ENCODE data around the gene SCN10A.

Gene SCN10A

GRCh38 chr3:38720465-38720864 is 95.6 kb downstream of the SCN10A start:
- DNase-seq (ENCODE audit: low read depth): no peak

- no peak for DNase-seq (ENCODE audit: low read depth)
Measured at GRCh38 chr3:38717355-38718240, 98.4 kb downstream of the SCN10A start.

- DNase-seq (ENCODE audit: low read depth): no peak
Measured at GRCh38 chr3:38713121-38713520, 102.9 kb downstream of the SCN10A start.

GRCh38 chr3:38711321-38711720 is 104.7 kb downstream of the SCN10A start:
- no peak for DNase-seq (ENCODE audit: low read depth)

- DNase-seq (ENCODE audit: low read depth): no peak
Measured at GRCh38 chr3:38707730-38708129, 108.3 kb downstream of the SCN10A start.

GRCh38 chr3:38706961-38707360 is 109.1 kb downstream of the SCN10A start:
- DNase-seq (ENCODE audit: low read depth): no peak

DNA sequence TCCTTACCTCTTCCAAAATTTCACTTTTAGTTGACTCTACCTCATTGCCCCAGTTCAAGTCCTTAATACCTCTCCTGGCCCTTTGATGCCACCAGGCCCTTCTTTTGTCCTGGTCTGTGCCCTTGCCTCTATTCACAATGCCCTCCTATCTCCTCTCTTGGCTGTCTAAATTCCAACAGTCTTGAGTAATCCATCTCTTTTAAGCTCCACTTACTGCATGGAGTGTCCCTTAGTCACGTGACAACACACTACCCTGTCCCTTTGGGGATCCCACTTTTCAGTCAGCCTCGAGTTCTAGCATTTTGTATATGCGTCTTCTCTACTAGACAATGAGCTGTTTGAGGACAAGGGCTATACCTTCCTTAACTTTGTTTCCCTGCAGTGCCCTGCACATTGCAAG is 113.8 kb downstream of the SCN10A start:
- DNase-seq (ENCODE audit: low read depth): no peak

GRCh38 chr3:38698760-38699159 is 117.3 kb downstream of the SCN10A start:
- no peak for DNase-seq (ENCODE audit: low read depth)

GRCh38 chr3:38698061-38698460 is 118.0 kb downstream of the SCN10A start:
- DNase-seq (ENCODE audit: low read depth): no peak

- DNase-seq (ENCODE audit: low read depth): no peak
Measured at GRCh38 chr3:38696034-38696433, 120.0 kb downstream of the SCN10A start.

DNA sequence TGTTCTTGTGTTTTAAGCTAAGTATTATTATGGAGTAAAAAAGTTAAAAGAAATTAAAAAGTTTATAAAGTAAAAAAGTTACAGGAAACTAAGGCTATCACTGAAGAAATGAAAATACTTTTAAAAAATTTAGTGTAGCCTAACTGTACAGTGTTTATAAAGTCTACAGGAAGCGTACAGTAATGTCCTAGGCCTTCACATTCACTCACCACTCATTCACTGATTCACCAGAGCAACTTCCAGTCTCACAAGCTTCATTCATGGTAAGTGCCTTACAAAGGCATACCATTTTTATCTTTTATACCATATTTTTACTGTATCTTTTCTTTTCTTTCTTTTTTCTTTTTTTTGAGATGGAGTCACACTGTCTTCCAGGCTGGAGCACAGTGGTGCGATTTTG is 125.8 kb downstream of the SCN10A start:
- no peak for DNase-seq (ENCODE audit: low read depth)

- DNase-seq (ENCODE audit: low read depth): no peak
Measured at GRCh38 chr3:38689774-38690173, 126.2 kb downstream of the SCN10A start.

DNA sequence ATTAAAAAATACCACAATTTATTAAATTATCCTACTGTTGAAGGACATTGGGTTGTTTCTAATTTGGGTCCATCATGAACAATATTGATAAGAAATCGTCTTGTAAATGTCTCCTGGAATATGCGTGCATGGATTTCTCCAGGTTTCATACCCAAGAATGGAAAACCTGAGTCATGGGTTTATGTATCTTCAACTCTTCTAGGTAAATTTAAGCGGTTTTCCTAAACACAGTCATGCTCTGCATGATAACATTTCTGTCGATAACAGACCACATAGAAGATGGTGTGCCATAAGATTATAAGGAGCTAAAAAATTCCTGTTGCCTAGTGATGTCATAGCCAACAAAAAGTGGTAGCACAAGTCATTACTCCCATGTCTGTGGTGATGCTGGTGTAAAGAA is 126.7 kb downstream of the SCN10A start:
- DNase-seq (ENCODE audit: low read depth): no peak

DNA sequence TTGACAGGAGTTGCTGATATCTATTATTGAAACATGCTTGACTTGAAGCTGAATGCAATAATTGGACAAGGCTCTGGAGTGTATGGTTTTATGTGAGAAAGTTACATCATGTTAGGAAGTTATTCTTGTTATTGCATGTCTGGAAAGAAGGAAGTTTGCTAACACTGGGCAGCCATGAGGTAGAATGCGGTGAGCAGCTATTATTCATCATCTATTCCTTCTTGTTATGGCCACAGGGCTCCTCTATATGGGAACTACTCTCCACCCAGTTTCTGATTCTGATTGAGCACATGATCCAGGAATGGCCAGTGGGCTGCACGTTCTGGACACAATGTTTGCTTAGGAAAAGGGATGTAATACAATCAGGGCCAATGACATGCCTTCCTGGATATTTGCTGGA is 128.7 kb downstream of the SCN10A start:
- DNase-seq (ENCODE audit: low read depth): no peak

- no peak for DNase-seq (ENCODE audit: low read depth)
Measured at GRCh38 chr3:38684546-38684945, 131.5 kb downstream of the SCN10A start.

DNA sequence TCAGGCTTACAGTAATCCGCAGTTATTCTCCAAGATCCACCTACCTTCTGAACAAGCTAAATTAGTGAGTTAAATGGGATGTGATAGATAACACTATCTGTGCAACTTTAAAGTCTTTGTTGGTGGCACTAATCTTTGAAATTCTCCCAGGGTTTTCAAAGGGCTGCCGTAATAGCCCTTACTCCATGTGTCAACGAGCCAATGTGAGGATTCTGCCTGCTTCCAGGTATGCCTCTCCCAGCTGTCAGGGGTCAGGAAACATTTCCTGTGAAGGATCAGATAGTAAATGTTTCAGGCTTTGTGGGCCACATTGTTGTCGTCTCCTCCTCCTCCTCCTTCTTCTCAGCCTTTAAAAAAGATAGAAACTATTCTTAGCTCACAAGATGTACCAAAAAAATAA is 146.3 kb downstream of the SCN10A start:
- no peak for DNase-seq (ENCODE audit: low read depth)

DNA sequence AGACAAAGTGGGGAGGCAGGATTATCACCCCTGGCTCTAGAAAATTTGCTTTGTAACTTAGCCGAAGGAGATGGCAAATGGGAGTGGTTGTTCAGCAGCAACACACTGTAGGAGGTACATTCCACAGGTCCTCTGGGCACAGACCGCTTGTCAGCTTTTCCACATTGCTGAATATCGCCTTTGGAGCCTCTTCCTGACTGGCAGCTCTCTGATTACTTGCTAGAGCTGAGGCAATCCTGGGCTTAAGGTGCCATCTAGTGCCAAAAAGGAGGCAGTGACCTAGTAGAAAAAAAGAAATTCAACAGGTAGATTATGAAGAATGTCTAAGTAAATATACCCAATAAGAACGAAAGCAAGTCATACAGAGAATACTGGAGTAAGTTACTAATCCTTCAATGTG is 153.5 kb downstream of the SCN10A start:
- peak; percentile 41 for DNase-seq (ENCODE audit: low read depth)

DNA sequence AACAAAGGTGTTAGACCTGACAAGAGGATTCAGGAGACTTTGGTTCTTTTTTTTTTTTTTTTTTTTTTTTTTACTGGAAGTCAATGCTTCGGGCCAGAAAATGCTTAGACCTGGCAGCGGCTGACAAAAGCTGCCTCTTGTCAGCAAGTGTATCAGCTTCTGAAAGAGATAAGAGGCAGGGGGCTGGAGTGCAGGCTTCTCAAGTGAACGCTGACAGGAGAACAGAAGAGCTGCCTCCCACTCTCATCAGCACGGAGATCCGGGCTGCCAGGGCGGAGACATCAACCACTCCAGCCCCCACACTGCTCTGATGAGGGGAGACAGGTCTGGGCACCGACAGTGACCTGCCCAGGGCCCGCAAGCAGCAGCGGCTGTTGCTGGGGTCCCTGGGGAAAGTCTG is 157.2 kb downstream of the SCN10A start:
- no peak for DNase-seq (ENCODE audit: low read depth)

DNA sequence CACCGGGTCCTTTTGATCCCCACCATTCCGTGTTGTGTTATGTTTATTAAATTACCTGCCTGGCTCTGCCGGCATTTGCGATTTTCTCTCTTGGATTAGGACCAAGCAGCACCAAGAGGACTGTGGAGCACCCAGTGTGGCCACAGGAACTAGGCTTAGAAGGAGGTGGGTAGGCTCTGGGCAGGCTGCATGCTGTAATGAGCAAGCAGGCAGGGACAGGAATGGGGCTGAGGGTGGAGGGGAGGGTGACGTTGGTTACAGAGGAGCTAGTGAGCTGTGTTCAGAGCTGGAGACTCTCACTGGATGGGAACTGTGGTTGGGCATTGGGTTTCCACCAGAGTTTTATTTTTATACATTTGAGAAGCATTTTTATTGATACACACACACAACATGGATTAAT is 158.6 kb downstream of the SCN10A start:
- DNase-seq (ENCODE audit: low read depth): no peak

DNA sequence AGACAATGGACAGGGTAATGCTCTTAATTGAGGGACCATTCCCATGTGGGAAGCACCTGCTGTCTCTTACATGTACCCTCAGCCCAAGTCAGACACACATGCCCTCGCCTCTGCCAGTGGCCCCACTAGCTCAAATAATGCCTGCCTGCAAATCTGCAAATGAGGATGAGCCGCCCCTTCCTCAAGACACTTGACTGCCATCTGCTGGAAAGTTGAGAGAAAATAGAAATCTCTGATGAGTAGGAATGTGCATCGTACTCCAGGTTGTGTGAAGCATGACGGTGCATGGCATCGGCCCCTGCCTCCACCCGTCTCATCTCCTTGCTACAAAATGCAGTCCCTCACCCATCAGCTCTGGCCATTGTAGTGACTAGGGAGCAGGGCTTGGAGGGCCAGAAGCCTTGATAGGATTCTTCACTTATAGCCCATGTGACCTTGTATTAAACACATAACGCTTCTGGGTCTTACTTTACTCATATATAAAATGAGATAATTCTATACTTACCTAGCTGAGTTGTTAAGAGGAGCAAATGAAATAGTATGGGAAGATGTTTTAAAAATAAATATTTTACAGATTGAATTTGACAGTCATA is 160.2 kb downstream of the SCN10A start:
- DNase-seq (ENCODE audit: low read depth): no peak

- DNase-seq (ENCODE audit: low read depth): no peak
Measured at GRCh38 chr3:38653685-38654537, 162.1 kb downstream of the SCN10A start.

DNA sequence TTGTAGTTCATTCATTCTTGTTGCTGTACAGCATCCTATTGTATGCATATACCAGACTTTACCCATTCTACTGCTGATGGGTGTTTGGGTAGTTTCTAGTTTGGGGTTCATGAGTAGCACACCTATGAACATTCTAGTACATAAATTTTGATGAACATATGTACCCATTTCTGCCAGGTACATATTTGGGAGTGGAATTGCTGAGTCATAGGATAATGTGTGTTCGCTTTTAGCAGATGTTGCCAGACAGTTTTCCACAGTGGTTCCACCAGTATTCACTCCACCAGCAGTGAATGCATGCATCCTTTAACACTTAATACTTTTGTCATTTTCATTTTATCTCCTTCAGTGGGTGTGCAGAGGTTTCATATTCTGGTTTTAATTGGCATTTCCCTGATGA is 163.1 kb downstream of the SCN10A start:
- no peak for DNase-seq (ENCODE audit: low read depth)
